A549 (cell line): ENCODE results near the gene PCNX4.

Experiments used
- CBX8 ChIP-seq: fragments of 200-600 bp; sonication (generic); IDR thresholded peaks from 2 replicates; pipeline ENCODE4 v1.6.1; 2016
- CHD2 ChIP-seq: fragments of 150-350 bp; IDR thresholded peaks from 2 replicates; pipeline ENCODE4 v1.6.1; 2014; ENCODE audit warnings: low read length; ENCODE audit not compliant: partially characterized antibody
- CHD4 ChIP-seq: fragments of 200-600 bp; sonication (generic); IDR thresholded peaks from 2 replicates; pipeline ENCODE4 v1.6.1; 2016; ENCODE audit warnings: antibody characterized with exemption, mild to moderate bottlenecking, borderline replicate concordance
- CTCF ChIP-seq: fragments of >200 bp; sonication (Bioruptor Twin); formaldehyde crosslinking; IDR thresholded peaks from 3 replicates; pipeline ENCODE4 v1.5.1; 2016
- EP300 ChIP-seq, 2 experiments: fragments of >200 bp; sonication (Bioruptor Twin); formaldehyde crosslinking; IDR thresholded peaks; 2 replicates in 1 of 2; 3 replicates in 1 of 2; pipeline ENCODE4 v1.6.1; 2016 to 2017
- GATA3 ChIP-seq: IDR thresholded peaks from 2 replicates; pipeline ENCODE4 v1.6.1; 2012; ENCODE audit warnings: borderline replicate concordance
- HOXB13 ChIP-seq: fragments of 250-450 bp; sonication (Bioruptor Pico); IDR thresholded peaks from 2 replicates; pipeline ENCODE4 v1.5.0; 2020; ENCODE audit warnings: low read depth, mild to moderate bottlenecking, moderate library complexity
- NPAS2 ChIP-seq: fragments of 250-450 bp; sonication (Bioruptor Pico); IDR thresholded peaks from 2 replicates; pipeline ENCODE4 v1.8.0; 2022; ENCODE audit warnings: mild to moderate bottlenecking, moderate library complexity, borderline replicate concordance
- POLR2A ChIP-seq: IDR thresholded peaks from 2 replicates; pipeline ENCODE4 v1.6.1; 2012; ENCODE audit warnings: mild to moderate bottlenecking, low read length
- RAD21 ChIP-seq, 2 experiments: fragments of >200 bp in 1 of 2; sonication (Bioruptor Twin) in 1 of 2; formaldehyde crosslinking in 1 of 2; IDR thresholded peaks in 1 of 2; conservative IDR thresholded peaks in 1 of 2; 2 replicates in 1 of 2; 3 replicates in 1 of 2; pipeline ENCODE4 v1.6.1; 2012 to 2018; ENCODE audit warnings: inconsistent platforms in 1 of 2
- SMC3 ChIP-seq: fragments of >200 bp; sonication (Bioruptor Twin); formaldehyde crosslinking; IDR thresholded peaks from 3 replicates; pipeline ENCODE4 v1.6.1; 2018; ENCODE audit warnings: inconsistent platforms
- ZC3H11A ChIP-seq: fragments of 450-650 bp; IDR thresholded peaks from 2 replicates; pipeline ENCODE4 v1.6.1; 2014; ENCODE audit warnings: antibody characterized with exemption, mild to moderate bottlenecking
- TF ChIP-seq, protein P1 (sequence below): fragments of 200-600 bp; sonication (generic); IDR thresholded peaks from 2 replicates; pipeline ENCODE4 v1.6.1; 2016; ENCODE audit warnings: antibody characterized with exemption, mild to moderate bottlenecking, moderate library complexity
- TF ChIP-seq, protein P2 (sequence below): fragments of >200 bp; sonication (Bioruptor Twin); formaldehyde crosslinking; IDR thresholded peaks from 3 replicates; pipeline ENCODE4 v1.6.1; 2016

DNA sequence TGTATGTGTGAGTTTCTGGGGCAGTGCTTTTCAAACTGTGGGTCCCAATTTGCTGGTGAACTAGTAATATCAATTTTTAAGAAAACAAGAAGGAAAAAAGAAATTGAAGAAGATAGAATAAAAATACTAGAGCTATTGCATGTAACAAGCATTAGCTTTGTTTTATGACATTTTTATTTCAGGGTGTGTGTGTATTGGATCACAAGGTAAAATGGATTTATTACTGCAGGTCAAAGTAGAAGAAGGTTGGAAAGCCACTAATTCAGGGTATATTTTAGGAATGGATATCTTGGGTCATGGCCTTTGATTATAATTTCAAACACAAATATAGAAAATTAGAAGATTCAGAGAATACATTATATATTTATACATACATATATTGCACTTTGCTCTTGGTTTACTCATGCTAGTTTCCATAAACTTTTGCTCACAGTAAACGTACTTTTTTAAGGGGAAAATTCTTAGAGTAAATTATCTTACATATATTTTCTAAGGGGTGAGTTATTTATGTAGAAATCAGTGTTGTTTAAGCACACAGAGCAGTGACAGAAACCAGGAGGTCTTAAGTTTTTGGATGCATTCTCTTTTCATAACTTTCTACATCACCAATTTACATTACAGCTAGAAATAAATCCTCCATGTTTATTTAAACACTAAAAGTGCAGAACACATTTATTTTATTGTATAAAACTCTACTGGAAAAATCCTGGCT, 122.8 kb downstream of the PCNX4 start:
- TF ChIP-seq POLR2A (no peak), CHD4 (no peak), CHD2 (no peak), EP300 (IDR thresholded peaks at IDR 0.05) (no peak), CTCF (no peak), SMC3 (no peak), CBX8 (no peak), NPAS2 (no peak), GATA3 (no peak), ZC3H11A (no peak), HOXB13 (no peak), RAD21 (conservative IDR thresholded peaks at IDR 0.05 in 1 of 2, IDR thresholded peaks at IDR 0.05 in 1 of 2) (no peak)
- TF ChIP-seq, protein P1, sequence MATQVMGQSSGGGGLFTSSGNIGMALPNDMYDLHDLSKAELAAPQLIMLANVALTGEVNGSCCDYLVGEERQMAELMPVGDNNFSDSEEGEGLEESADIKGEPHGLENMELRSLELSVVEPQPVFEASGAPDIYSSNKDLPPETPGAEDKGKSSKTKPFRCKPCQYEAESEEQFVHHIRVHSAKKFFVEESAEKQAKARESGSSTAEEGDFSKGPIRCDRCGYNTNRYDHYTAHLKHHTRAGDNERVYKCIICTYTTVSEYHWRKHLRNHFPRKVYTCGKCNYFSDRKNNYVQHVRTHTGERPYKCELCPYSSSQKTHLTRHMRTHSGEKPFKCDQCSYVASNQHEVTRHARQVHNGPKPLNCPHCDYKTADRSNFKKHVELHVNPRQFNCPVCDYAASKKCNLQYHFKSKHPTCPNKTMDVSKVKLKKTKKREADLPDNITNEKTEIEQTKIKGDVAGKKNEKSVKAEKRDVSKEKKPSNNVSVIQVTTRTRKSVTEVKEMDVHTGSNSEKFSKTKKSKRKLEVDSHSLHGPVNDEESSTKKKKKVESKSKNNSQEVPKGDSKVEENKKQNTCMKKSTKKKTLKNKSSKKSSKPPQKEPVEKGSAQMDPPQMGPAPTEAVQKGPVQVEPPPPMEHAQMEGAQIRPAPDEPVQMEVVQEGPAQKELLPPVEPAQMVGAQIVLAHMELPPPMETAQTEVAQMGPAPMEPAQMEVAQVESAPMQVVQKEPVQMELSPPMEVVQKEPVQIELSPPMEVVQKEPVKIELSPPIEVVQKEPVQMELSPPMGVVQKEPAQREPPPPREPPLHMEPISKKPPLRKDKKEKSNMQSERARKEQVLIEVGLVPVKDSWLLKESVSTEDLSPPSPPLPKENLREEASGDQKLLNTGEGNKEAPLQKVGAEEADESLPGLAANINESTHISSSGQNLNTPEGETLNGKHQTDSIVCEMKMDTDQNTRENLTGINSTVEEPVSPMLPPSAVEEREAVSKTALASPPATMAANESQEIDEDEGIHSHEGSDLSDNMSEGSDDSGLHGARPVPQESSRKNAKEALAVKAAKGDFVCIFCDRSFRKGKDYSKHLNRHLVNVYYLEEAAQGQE: no peak
- TF ChIP-seq, protein P2, sequence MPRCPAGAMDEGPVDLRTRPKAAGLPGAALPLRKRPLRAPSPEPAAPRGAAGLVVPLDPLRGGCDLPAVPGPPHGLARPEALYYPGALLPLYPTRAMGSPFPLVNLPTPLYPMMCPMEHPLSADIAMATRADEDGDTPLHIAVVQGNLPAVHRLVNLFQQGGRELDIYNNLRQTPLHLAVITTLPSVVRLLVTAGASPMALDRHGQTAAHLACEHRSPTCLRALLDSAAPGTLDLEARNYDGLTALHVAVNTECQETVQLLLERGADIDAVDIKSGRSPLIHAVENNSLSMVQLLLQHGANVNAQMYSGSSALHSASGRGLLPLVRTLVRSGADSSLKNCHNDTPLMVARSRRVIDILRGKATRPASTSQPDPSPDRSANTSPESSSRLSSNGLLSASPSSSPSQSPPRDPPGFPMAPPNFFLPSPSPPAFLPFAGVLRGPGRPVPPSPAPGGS: no peak
